Measurements from ENCODE around the gene ETFRF1.

Gene ETFRF1

GRCh38 chr12:25194722-25195055 lies 348 bp upstream of the ETFRF1 start:
- H4K20me1 ChIP-seq (ENCODE audit: insufficient read depth, low read length) = no peaks in the 10 kb centered on the region
- peaks cover 11% of the 10 kb centered on the region for H3K4me1 ChIP-seq (ENCODE audit: low read length)
- peaks cover 9% of the 10 kb centered on the region for H3K79me2 ChIP-seq (ENCODE audit: low read length)
- H2AFZ ChIP-seq (ENCODE audit: low read length) = peak overlapping the region; percentile 59
- no peak for TF ChIP-seq CTCF (IDR thresholded peaks at IDR 0.05; ENCODE audit: low read length)
- TF ChIP-seq EZH2phosphoT487 (IDR thresholded peaks at IDR 0.05; ENCODE audit: low read length) = no peak
- no peak for TF ChIP-seq EZH2 (optimal IDR thresholded peaks at IDR 0.05; ENCODE audit: low read depth, low read length)
- H3F3A ChIP-seq (ENCODE audit: insufficient read depth, low read length) = peaks cover 12% of the 10 kb centered on the region
- H3K9me3 ChIP-seq (replicated peaks; ENCODE audit: insufficient read depth, low read length) = no peaks in the 10 kb centered on the region
- H3K9ac ChIP-seq (ENCODE audit: low read length) = peak overlapping the region; percentile 88
- no peaks in the 10 kb centered on the region; the same call in 1 of the 2 replicates for H3K36me3 ChIP-seq (replicated peaks; ENCODE audit: insufficient read depth, low read length)
- peak overlapping the region; percentile 86; the same call in 1 of the 2 replicates for H3K27ac ChIP-seq (ENCODE audit: low read length)
- H3K9me2 ChIP-seq (replicated peaks; ENCODE audit: insufficient read depth, low read length) = no peaks in the 10 kb centered on the region
- no peaks in the 10 kb centered on the region for H3K27me3 ChIP-seq (replicated peaks; ENCODE audit: insufficient read depth, low read length)
- H3K4me3 ChIP-seq (ENCODE audit: low read length) = peak overlapping the region; percentile 86
- no peak for DNase-seq
- H3K4me2 ChIP-seq (ENCODE audit: low read depth, low read length) = peak overlapping the region; percentile 86

GRCh38 chr12:25197608-25198007 lies 2.6 kb downstream of the ETFRF1 start:
- Histone ChIP-seq H3K4me3 (ENCODE audit: low read length) (no peak overlapping the region), H3K27me3 (replicated peaks; ENCODE audit: insufficient read depth, low read length) (no peaks in the 10 kb centered on the region), H3K9ac (ENCODE audit: low read length) (no peak overlapping the region), H3K4me2 (ENCODE audit: low read depth, low read length) (no peak overlapping the region), H3K9me2 (replicated peaks; ENCODE audit: insufficient read depth, low read length) (no peaks in the 10 kb centered on the region), H3K9me3 (replicated peaks; ENCODE audit: insufficient read depth, low read length) (no peaks in the 10 kb centered on the region), H3K27ac (ENCODE audit: low read length) (no peak overlapping the region), H4K20me1 (ENCODE audit: insufficient read depth, low read length) (no peaks in the 10 kb centered on the region), H3K4me1 (ENCODE audit: low read length) (peaks cover 11% of the 10 kb centered on the region), H2AFZ (ENCODE audit: low read length) (no peak overlapping the region), H3K36me3 (replicated peaks; ENCODE audit: insufficient read depth, low read length) (no peaks in the 10 kb centered on the region; the same call in 1 of the 2 replicates), H3F3A (ENCODE audit: insufficient read depth, low read length) (peaks cover 12% of the 10 kb centered on the region), H3K79me2 (ENCODE audit: low read length) (peaks cover 9% of the 10 kb centered on the region)
- TF ChIP-seq EZH2phosphoT487 (IDR thresholded peaks at IDR 0.05; ENCODE audit: low read length) = no peak
- TF ChIP-seq CTCF (IDR thresholded peaks at IDR 0.05; ENCODE audit: low read length) = no peak
- TF ChIP-seq EZH2 (optimal IDR thresholded peaks at IDR 0.05; ENCODE audit: low read depth, low read length) = no peak
- no peak for DNase-seq

GRCh38 chr12:25200703-25201102 lies 5.7 kb downstream of the ETFRF1 start:
- Histone ChIP-seq H3K27ac (ENCODE audit: low read length) (no peak overlapping the region), H3K9me3 (replicated peaks; ENCODE audit: insufficient read depth, low read length) (no peaks in the 10 kb centered on the region), H3K4me2 (ENCODE audit: low read depth, low read length) (no peak overlapping the region), H3K36me3 (replicated peaks; ENCODE audit: insufficient read depth, low read length) (no peaks in the 10 kb centered on the region; the same call in 1 of the 2 replicates), H3K27me3 (replicated peaks; ENCODE audit: insufficient read depth, low read length) (no peaks in the 10 kb centered on the region), H3K9ac (ENCODE audit: low read length) (no peak overlapping the region), H3K4me1 (ENCODE audit: low read length) (peaks cover 7% of the 10 kb centered on the region), H2AFZ (ENCODE audit: low read length) (no peak overlapping the region), H3F3A (ENCODE audit: insufficient read depth, low read length) (peaks cover 5% of the 10 kb centered on the region), H4K20me1 (ENCODE audit: insufficient read depth, low read length) (no peaks in the 10 kb centered on the region), H3K79me2 (ENCODE audit: low read length) (peaks cover 9% of the 10 kb centered on the region), H3K9me2 (replicated peaks; ENCODE audit: insufficient read depth, low read length) (no peaks in the 10 kb centered on the region), H3K4me3 (ENCODE audit: low read length) (no peak overlapping the region)
- DNase-seq = no peak
- TF ChIP-seq EZH2 (optimal IDR thresholded peaks at IDR 0.05; ENCODE audit: low read depth, low read length) (no peak), EZH2phosphoT487 (IDR thresholded peaks at IDR 0.05; ENCODE audit: low read length) (no peak), CTCF (IDR thresholded peaks at IDR 0.05; ENCODE audit: low read length) (no peak)
